Thoracic aorta (tissue), 2 donors: ENCODE data around the gene TMEM170A. TPM values are rescaled to one million over a fixed set of nuclear protein-coding genes. Genes with fewer than 3 reads are reported as not detected.
"Not testable (repeated sequence)": the region's sequence is repeated elsewhere in the genome, so short reads cannot be mapped to it uniquely, and the experiment has no call there.

Experiments used
- ATAC-seq: fragments of 150-250 bp; one replicate; pipeline ENCODE4 v1.8.0; 2017; ENCODE audit warnings: low read depth; ENCODE audit not compliant: insufficient number of reproducible peaks, low FRiP score
- DNase-seq: peaks from one replicate; pipeline ENCODE4 v3.0.0-alpha.2; 2020; ENCODE audit warnings: low spot score
- H3K27ac ChIP-seq, 2 donors: fragments of 200-600 bp; sonication (generic); 1 replicate in 1 of 2; 2 replicates in 1 of 2; pipeline ENCODE4 v1.5.1; 2016; ENCODE audit warnings: mild to moderate bottlenecking in 2 of 2, moderate library complexity in 2 of 2
- H3K27me3 ChIP-seq: fragments of 200-600 bp; sonication (generic); replicated peaks from 2 replicates; pipeline ENCODE4 v1.6.0; 2016; ENCODE audit warnings: mild to moderate bottlenecking; ENCODE audit not compliant: insufficient read depth
- H3K36me3 ChIP-seq: fragments of 200-600 bp; sonication (generic); one replicate; pipeline ENCODE4 v1.5.1; 2016
- H3K4me1 ChIP-seq, 2 donors: fragments of 200-600 bp; sonication (generic); 1 replicate in 1 of 2; 2 replicates in 1 of 2; pipeline versions ENCODE4 v1.5.1 to v1.6.0; 2016; ENCODE audit warnings: low read depth in 2 of 2, mild to moderate bottlenecking in 1 of 2; ENCODE audit not compliant: control insufficient read depth in 1 of 2
- H3K4me3 ChIP-seq: fragments of 200-600 bp; sonication (generic); 2 replicates; pipeline ENCODE4 v1.5.1; 2016; ENCODE audit warnings: mild to moderate bottlenecking
- H3K9me3 ChIP-seq: fragments of 200-600 bp; sonication (generic); 2 replicates; pipeline ENCODE4 v1.5.1; 2016
- CTCF ChIP-seq: fragments of 200-600 bp; sonication (generic); IDR thresholded peaks from one replicate; pipeline ENCODE4 v1.5.1; 2019; ENCODE audit warnings: antibody characterized with exemption
- total RNA-seq, 2 donors: library from RNA; depleted of rRNA; stranded (reverse); fragments of >200 nt; gene quantifications; one replicate each; pipeline versions ENCODE4 v1.1.0 to v1.2.3, GENCODE V29; 2016

TMEM170A gene
- total RNA-seq, 2 donors from 2014 or later: 11.6 to 29.6 TPM

- H3K36me3 ChIP-seq: no peaks in the 10 kb centered on the region
- peaks cover 8 to 27% of the 10 kb centered on the region in 2 donors for H3K4me1 ChIP-seq
- no peak for DNase-seq
- no peak for ATAC-seq
- H3K27me3 ChIP-seq: no peaks in the 10 kb centered on the region
- no peak overlapping the region for H3K27ac ChIP-seq
- H3K9me3 ChIP-seq: no peaks in the 10 kb centered on the region
- H3K4me3 ChIP-seq: no peak overlapping the region
- TF ChIP-seq CTCF: no peak
Measured at GRCh38 chr16:75457485-75458021, 6.9 kb downstream of the TMEM170A start.

GRCh38 chr16:75456971-75457370 lies 7.5 kb downstream of the TMEM170A start:
- Histone ChIP-seq H3K4me3 (no peak overlapping the region), H3K9me3 (no peaks in the 10 kb centered on the region), H3K27me3 (no peaks in the 10 kb centered on the region), H3K27ac (no peak overlapping the region), H3K36me3 (no peaks in the 10 kb centered on the region), H3K4me1 (peaks cover 7 to 22% of the 10 kb centered on the region in 2 donors)
- no peak for TF ChIP-seq CTCF
- ATAC-seq (no peak), DNase-seq (no peak)

GRCh38 chr16:75456486-75456885 lies 8.0 kb downstream of the TMEM170A start:
- not testable (repeated sequence) for H3K27ac ChIP-seq, H3K36me3 ChIP-seq, DNase-seq, ATAC-seq, H3K27me3 ChIP-seq, H3K4me3 ChIP-seq, H3K9me3 ChIP-seq
- H3K4me1 ChIP-seq: peaks cover 3 to 19% of the 10 kb centered on the region in 2 donors

- Histone ChIP-seq H3K4me3 (no peak overlapping the region), H3K27ac (no peak overlapping the region), H3K36me3 (peaks cover 9% of the 10 kb centered on the region), H3K9me3 (no peaks in the 10 kb centered on the region), H3K4me1 (peaks cover 0 to 17% of the 10 kb centered on the region in 2 donors), H3K27me3 (no peaks in the 10 kb centered on the region)
- ATAC-seq: no peak
- no peak for DNase-seq
- no peak for TF ChIP-seq CTCF
Measured at GRCh38 chr16:75455677-75456076, 8.8 kb downstream of the TMEM170A start.

GRCh38 chr16:75452464-75453190 lies 11.9 kb downstream of the TMEM170A start:
- ATAC-seq (no peak), DNase-seq (no peak)
- peaks cover 10% of the 10 kb centered on the region for H3K36me3 ChIP-seq
- no peak overlapping the region for H3K4me3 ChIP-seq
- no peaks in the 10 kb centered on the region for H3K9me3 ChIP-seq
- peaks cover 0 to 12% of the 10 kb centered on the region in 2 donors for H3K4me1 ChIP-seq
- no peak for TF ChIP-seq CTCF
- no peak overlapping the region for H3K27ac ChIP-seq
- H3K27me3 ChIP-seq: no peaks in the 10 kb centered on the region
